ENCODE results near the gene PRKRA.
A peak's percentile ranks its signal among the peaks of the same experiment; 100 is the strongest.
"Not testable (repeated sequence)": the region's sequence is repeated elsewhere in the genome, so short reads cannot be mapped to it uniquely, and the experiment has no call there.

The PRKRA gene

DNA sequence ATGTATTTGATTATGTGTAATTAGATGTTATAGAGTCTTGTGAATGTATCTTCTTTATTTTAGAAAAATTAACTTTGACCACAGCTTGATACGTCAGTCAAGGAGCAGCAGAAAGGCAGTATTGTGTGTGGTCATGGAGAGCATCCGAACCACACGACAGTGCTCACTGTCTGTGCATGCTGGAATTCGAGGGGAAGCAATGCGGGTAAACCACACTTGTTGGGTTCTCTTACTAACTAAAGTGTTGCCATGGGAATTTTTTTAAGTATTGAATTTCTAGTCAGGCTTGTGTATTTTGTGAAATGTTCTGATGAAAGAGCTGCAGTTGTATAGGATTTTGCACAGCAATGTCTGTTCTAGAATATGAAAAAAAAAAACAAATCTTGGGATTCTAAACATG is 5.0 kb upstream of the PRKRA start:
- no peak for DNase-seq

DNA sequence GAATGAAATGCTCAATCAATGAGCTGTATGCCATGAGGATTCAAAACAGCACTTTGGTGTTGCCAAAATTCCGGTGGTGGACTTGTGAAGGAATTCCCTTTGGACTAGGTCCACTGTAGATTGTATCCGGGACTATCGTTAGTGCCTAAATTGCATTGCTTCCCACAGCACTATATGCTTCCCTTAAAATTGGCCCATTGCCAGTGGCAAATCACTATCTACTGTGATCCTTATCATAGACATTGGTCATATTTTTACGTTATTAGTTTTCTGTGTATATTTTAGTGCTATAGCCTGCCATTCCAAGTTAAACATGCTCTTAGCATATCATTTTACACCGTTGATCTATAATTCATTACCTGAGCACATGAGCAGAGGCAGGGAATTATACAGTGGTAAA is 1.9 kb upstream of the PRKRA start:
- no peak for DNase-seq

DNA sequence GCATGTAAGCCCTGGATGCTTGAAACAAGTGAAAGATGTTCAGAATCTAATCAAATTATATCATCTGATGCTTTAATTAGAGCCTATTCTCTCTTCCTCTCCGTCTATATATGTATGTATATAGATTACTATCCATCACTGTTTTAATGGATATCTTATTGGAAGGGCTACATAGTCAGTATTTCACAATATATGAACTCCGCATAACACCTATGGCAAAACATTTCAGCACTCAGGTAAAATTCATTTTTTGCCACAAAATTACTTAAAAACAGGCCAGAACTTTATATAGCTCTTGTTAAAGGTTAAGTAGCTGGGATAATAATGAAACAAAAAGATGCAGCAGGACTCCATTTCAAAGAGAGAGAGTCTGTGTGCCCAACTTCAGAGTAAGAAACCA is 1.4 kb upstream of the PRKRA start:
- DNase-seq = no peak

DNA sequence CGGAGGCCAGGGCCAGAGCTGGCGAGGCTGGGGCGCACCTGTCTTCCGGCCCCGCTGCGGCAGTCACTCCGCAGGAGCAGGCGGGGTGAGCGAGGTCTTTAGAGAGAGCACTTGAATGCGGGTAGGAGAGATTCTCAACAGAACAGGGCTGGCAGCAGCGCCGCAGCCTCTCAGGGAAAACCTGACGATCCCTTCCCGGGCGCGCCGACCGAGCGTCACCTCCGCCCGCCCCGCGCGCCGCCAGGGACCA is 526 bp downstream of the PRKRA start:
- peak; percentile 94 for DNase-seq

DNA sequence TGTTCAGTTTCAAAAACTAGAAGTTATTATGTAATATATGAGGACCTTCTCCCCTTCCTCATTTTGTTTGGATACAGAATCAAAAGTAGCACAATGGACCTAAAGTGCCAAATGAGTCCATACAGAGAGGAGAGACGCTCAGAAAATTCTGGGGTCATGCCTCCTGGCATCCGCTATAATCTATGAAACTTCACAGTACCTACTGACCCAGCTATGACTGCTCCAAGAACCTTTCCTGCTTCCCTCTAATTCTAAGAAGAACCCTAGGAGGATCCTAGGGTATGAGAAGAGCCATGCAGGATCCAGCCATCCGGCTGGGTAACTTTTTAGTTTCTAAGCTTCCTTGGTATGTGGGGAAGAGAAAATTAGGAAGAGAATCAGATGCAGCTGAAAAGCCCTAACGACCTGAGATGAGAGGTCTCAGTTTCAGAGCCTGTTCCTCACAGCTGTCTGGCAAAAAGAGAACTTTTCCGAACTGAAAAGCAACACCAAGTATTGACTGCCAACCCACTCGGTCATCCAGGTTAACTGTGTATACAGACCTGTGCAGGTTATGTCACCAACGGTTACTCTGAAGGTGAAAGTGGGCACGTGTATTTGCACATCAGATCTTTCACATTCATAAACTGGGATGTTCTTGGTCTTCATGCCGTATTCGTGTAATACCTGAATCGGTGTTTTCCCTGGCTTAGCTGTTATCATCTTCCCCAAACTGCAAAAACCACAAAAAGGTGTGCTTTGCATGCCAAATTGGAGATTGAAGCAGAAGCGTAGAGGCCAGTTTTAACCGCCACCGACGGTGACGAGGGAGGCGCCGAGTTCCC is 1.1 kb downstream of the PRKRA start:
- DNase-seq = no peak

DNA sequence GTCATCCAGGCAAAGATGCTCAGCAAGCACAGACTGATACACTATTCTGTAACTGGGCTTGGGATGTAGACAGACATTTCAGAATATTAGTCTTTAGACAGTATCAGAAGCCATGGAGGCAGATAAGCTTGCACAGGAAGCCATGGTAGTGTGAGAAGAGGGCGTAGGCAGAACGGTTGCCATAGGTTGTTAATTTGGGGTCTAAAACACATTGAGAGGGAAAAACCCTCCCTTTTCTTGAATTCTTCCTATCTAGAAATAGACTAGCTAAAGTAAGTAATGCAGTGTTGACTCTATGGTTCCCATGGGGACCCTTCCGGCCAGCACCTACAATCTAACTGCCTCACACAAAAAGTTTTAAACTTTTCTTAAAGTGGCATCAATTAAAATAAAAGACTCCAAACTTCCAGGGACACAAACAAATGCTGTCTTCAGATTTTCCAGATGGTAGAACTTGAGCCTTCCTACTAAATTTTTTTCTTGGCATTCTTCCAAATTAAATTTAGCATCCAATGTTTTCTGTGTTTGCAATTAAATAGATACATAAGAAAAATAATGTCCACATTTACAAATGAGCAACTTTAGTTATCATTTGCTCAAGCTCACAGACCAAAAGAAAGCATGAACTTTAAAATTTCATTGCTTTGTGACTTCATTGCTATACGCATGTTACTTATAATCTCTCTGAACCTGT is 1.9 kb downstream of the PRKRA start:
- no peak for DNase-seq

DNA sequence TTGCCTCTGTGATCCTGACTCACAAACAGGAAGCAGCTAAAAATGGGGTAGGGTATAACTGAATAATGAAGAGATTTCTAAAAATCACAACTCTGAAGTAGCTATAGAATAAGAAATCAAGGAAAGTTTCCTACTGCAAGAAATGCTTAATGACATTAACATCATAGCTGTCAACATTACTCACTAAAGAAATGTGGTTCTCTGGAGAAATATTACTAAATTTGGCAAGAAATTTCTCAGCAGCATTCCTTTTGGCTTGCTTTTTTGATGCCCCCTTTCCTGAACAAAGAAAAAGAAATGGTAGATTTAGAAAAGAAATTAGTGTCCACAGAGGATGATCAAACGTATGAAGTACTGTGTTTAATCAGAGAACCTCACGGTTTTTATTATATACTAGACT is 9.5 kb downstream of the PRKRA start:
- DNase-seq = no peak

DNA sequence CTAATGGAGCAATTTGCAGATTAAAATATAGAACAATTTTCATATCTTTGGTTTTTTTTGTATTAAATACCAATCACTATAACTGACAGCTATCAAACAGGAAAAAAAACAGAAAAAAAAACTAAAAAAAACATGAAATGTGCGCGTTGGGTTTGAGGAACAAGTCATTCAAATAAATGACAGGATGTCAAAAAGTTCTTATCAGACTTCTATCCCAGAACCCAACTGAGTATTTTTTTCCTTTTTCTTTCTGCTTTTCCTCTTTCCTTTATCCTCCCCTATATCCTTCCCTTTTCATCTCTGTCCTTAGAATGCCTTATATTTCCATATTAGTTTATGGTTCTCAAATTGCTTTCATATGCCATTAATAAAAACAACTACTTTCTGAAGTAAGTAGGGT is 14.3 kb downstream of the PRKRA start:
- no peak for DNase-seq

DNA sequence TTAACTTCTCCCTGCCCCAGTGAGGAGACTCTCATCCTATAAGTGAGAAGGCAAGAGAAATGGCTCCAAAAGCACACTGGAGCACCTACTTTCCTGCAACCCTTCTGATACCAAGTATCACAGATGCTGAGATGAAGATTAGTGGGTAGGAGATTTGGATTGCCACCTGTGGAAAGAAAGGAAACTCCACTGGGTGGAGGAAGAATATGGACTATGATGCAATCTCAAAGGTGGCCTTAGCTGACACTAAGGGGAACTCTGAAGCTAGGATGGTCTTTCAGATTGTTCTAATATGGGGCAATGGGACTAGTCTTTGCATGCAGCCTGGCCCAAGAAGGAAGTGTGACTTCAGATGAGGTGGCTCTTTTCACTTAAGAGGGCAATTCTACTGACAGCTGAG is 21.6 kb downstream of the PRKRA start:
- no peak for DNase-seq

DNA sequence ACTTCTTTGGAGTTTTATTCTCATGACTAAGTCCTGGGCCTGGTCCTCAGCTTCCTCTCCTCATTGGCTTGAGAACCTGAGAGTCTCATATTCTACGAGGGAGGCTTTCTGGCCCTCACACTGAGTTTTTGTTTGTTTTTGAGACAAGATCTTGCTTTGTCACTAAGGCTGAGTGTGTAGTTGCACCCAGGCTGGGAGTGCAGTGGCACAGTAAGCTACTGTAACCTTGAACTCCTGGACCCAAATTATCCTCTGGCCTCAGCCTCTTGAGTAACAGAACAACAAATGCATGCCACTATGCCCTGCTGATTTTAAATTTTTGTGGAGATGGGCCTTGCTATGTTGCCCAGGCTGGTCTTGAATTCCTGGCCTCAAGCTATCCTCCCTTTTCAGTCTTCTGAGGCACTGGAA is 22.6 kb downstream of the PRKRA start:
- DNase-seq = no peak

DNA sequence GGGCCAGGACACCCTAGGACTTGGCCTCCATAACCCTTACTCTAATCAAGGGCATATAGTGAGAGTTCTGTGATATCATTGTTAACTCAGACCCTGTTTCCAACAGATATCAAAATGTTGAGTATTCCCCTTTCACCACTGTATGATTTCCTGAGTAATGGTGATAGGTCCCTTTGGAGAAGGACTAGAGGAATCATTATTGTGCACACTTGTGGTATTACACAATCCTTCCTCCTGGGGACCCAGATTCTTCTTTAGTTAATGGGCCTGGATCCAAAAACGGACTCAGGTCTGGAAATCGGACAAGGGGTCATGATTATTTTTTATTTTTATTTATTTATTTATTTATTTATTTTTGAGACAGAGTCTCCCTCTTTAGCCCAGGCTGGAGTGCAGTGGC is 23.5 kb downstream of the PRKRA start:
- DNase-seq = no peak

DNA sequence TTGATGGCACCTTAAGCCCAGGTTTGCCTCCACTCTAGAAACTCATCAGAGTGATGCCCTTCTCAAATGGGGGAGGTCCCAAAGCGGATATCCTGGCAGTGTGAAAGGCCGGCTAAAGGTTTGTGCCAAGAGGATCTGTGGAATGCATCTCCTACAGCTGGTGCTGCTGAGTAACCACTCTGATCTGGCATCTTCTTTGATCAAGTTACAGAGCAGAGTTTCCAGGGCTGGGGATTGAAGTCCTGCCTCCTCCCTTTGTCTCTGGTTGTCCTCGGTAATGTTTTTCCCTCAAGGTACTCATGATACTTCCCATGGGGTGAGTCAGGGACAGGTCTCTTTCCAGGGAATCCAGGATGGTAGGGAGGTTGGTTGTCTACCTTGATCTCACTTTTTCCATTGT is 24.6 kb downstream of the PRKRA start:
- no peak for DNase-seq

DNA sequence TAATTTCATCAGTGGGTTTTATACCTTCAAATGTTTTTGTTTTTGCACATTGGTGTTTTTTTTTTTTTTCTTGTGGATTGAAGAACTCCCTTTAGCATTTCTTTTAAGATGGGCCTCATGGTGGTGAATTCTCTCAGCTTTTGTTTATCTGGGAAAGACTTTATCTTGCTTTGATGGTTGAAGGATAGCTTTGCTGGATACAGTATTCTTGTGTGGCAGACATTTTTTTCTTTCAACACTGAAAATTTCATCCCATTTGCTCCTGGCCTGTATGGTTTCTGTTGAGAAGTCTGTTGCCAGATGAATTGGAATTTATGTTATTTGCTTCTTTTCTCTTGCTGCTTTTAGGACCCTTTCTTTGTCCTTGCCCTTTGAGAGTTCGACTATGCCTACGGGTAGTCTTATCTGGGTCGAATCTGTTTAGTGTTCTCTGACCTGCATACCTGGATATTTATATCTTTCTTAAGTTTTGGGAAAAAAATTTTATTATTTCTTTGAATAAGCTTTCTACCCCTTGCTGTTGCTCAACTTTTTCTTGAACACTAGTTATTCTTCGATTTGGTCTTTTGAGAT is 25.6 kb downstream of the PRKRA start:
- no peak for DNase-seq

DNA sequence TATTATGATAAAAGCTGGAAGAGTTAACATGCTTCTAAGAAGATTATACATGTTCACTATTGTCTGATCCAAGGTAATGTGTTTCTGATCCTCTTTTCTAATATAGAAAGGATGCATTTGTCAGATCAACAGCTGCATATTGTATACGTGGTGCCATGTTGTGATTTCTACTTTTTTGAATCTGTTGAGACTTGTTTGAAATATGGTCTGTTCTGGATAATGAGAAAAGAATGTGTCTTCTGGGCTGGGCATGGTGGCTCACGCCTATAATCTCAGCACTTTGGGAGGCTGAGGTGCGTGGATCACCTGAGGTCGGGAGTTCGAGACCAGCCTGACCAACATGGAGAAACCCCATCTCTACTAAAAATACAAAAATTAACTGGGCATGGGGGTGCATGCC is 27.2 kb downstream of the PRKRA start:
- not testable (repeated sequence) for DNase-seq

DNA sequence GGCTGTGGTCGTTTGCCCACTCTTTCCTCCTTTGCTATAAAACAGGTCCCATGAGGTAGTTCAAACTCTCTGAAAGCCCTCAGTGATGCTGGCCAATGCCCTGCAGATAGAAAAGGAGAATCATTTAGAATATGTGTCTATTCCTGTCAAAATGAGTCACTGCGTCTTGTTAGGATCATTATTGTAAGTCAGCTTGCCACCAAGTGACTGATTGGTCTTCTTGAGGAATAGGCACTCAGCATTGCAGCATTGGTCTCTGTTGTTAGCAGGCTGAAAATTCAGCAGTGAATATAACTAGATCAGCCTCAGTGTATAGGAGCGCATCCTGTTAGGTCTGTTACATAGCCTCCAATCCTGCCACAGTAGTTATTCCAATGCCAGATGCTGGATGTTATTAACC is 28.9 kb downstream of the PRKRA start:
- no peak for DNase-seq

DNA sequence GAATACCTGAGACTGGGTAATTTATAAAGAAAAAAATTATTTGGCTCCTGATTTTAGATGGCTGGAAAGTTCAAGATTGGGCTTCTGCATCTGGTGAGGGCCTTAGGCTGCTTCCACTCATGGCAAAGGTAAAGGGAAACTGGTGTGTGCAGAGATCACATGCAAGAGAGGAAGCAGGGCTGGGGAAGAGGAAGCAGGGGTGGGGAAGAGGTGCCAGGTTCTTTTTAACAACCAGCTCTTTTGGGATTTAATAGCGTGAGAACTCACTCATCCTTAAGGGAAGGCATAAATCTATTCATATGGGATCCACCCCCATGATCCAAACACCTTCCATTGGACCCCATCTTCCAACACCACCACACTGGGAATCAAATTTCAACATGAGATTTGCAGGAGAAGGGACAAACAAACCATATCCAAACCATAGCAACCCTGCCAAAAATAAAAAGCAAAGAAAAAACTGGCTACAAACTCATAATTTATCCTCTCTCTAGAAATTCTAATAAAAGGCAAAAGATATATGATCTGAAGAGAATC is 30.4 kb downstream of the PRKRA start:
- no peak for DNase-seq

DNA sequence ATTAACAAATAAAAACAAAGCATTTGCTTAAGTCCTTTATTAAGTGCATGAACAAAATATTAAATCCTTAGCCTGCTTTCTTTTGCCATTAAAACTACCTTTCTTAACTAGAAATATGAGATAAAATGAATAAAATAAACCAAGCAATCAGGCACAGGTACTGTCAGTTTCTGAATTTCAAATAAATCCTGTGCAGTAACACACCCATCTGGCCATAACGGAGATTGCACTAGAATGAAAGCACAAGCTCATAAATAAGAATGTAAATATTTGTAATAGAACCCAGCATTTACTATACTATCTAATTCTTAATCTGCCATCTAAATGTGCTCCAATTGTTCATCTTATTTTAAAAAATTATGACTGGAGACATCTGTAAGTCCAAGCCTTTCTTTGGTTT is 31.9 kb downstream of the PRKRA start:
- no peak for DNase-seq

DNA sequence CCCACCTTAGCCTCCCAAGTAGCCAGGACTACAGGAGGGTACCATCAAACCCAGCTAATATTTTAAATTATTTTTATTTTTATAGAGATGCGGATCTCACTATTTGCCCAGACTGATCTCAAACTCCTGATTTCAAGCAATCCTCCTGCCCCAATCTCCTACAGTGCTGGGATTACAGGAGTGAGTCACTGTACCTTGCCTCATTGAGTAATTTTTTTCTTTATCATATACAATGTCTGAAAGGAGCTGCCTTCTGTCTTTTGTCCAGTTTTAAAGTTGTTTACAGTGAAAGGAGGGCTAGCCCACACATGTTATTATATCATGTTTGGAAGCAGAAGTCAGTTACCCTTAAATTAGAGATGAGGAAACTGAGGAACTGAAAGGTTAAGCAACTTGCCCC is 32.5 kb downstream of the PRKRA start:
- DNase-seq = no peak

DNA sequence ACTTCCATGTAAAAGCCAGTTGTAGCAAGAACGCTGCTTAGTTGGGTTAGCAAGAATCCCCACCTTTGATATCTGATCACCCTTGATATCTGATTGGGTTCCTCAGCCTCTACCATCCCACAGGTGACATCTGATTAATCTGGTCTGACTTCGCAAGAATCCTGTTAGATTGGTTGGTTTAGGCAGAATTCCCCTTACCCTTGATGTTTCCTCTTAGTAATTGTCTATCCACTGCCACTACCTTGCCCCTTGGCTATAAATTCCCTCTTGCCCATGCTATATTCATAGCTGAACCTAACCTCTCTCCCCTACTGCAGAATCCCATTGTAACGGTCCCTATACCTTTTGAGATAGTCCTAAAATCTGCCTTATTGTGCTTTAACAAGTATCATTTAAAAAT is 33.1 kb downstream of the PRKRA start:
- no peak for DNase-seq

DNA sequence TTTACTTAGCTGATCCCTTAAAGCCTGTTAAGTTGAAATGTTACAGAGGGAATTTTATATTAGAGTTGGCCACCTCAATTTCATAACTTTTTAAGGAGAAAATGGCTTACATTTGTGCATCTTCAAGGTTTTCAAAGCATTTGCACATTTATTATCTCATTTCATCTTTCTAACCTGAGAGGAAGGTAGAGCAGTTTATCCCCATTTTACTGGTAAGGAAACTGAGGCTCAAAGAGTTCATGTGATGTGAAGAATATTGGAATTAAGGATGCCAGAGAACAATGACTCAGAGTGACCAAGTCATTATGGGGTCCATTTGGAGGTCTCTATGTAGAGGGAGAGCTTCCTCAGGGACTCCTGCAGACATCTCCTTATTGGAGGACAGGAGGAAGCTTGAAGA is 35.0 kb downstream of the PRKRA start:
- DNase-seq = no peak

DNA sequence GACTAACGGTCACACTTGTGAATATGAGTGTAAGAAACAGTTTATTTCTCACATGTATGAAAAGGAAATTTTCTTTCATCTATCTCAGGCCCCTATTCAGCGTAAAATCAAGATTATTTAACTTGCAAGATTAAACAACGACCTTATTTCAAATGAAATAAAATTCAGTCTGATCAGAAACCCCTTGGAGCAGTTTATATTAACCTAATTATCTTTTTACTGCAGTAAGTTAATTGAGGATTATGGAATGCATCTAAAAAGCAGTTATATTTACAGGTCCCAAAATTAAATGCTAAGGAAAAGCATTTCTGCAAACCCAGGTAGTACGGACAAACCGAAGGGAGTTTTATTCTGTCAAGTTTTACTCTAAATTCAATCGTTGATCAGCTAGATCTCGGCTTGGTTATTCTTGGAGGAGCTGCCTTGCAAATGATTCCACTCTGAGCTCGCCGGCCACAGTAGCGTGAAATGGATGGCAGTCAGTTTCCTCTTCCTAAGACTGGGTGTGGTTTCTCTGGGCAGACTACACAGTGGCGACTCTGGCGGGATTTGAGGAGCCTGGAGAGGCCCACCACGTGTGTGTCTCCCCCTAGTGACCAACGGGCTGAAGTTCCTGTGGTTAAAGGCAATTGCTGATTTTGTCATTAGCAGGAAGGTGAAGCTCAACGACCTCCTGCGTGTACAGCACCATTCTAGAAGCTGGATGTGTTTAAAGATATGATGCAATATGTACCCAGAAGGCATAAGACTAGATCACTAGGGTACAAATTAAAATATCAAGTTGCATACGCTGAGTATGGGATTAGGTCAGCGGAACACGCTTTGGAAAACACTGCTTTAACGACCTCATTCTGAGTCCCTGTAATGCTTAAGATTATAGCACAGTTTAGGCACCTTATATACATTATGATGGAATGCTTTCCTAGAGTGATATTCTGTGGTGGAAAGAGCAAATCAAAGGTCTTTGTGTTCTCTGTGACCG is 36.4 kb downstream of the PRKRA start:
- DNase-seq = peak; percentile 87

DNA sequence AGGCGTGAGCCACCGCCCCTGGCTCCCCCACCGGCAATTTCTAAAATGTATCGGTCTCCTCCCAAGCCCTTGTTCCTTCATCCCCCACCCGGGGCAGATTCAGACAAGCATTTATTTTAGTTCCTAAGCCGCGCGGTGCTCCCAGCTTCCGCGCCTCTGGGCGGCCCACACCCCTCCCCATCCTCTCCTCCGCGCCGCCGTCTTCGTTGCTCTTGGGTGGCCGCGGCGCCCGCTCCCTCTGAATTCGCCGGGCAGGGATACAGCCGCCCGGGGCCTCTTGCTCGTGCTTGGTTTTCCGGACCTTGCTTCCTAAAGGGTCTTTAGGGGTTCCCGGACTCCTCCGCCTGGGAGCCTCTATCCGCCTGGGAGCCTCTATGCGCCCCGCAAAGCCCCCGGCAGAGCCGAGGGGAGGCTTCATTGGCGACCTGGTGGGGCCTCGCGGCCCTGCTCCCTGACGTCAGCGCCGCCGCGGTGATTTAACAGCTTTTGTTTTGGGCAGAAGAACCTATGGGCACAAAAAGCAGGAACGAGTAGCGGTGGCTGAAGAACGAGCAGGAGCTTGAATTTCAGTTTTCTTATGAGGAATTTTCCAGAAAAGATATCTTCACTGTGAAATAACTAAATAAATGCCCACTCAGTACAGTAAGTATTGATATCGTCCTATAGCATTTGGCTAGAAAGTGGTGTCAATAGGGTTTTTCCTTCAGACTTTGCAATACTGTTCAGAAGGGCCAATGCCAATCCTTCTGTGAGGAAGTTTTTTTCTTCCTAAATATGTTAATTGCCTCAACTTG is 37.3 kb downstream of the PRKRA start:
- peak; percentile 92 for DNase-seq

Data from activated CD8-positive, alpha-beta memory T cell treated with anti-CD3 and anti-CD28 coated beads for 24 hours (primary cell).